IPS DF 4.7 (cell line): Measurements from ENCODE around the gene FGF2.
"Not testable (repeated sequence)": the region's sequence is repeated elsewhere in the genome, so short reads cannot be mapped to it uniquely, and the experiment has no call there.

Experiments
- DNase-seq: peaks from one replicate; pipeline ENCODE4 v3.0.0-alpha.2; 2013; ENCODE audit warnings: low spot score; ENCODE audit errors: extremely low read depth

FGF2 gene

DNA sequence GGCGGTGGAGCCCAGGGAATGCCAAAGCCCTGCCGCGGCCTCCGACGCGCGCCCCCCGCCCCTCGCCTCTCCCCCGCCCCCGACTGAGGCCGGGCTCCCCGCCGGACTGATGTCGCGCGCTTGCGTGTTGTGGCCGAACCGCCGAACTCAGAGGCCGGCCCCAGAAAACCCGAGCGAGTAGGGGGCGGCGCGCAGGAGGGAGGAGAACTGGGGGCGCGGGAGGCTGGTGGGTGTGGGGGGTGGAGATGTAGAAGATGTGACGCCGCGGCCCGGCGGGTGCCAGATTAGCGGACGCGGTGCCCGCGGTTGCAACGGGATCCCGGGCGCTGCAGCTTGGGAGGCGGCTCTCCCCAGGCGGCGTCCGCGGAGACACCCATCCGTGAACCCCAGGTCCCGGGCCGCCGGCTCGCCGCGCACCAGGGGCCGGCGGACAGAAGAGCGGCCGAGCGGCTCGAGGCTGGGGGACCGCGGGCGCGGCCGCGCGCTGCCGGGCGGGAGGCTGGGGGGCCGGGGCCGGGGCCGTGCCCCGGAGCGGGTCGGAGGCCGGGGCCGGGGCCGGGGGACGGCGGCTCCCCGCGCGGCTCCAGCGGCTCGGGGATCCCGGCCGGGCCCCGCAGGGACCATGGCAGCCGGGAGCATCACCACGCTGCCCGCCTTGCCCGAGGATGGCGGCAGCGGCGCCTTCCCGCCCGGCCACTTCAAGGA is at the start of gene FGF2:
Gene FGF2, plus strand, starts transcription at position 279 of the 705 bp plus-strand sequence. Its CDS starts 344 bp downstream, at position 623.
- no peak for DNase-seq

DNA sequence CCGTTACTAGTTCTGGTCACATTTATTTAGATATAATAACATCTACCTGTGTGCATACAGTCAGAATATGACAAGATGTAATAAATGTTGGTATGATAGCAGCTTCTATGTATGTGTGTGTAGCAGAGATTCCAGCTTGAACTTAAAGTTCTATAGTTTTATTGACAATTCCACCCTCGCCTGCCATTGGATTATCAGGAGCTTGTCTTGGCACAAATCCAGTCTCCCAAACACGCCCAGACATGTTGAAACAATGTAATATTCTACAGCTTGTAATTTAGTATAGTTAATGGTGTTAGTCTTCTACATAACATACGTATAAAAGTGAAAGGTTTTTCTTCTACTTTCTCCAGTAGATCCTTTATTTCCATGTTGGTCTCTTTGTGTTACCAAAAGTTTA is 49.7 kb upstream of the FGF2 start:
- DNase-seq, result no peak

DNA sequence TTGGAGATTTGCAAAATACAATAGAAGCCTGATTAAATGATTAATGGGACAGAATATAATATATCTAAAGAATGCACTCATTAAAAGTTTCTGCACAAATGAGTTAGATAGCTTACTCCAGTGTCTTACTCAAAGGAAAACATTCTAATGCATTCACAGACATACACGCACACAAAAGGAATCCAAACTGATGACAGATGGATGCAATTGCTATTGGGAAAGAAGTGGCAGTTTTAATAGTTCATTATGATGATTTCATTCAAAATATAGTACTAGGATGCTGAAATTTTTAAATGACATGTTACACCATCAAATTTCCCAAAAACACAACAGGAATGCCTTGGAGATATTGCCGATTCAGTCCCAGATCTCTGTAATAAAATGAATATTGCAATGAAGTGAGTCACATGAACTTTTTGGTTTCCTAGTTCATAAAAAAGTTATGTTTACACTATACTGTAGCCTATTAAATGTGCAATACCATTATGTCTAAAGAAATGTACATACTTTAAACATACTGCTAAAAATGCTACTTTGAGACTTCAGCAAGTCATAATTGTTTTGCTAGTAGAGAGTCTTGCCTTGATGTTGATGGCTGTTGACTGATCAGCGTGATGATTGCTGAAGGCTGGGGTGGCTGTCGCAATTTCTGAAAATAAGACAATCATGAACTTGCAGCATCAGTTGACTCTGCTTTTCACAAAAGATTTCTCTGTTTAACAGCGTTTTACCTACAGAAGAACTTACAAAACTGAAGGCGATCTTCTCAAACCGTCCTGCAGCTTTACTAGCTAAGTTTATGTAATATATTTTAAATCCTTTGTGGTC is 48.6 kb upstream of the FGF2 start:
- no peak for DNase-seq

DNA sequence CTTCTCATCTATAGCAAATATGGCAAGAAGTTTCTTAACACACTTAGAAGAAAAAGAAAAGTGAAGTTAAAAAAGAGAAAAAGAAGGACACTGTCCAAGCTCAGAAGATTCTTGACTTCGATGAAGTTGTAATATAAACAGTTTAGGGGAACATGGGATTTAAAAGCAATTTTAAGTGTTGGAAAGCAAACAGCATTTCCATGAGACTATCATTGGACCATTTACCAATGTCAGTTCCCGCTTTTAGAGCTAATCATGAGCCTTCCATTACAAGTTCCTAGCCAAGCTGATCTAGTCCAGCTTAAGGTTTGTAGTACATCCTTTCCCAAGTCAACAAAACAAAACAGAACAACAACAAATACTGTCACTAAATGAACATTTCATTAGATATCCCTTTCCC is 45.1 kb upstream of the FGF2 start:
- DNase-seq, result no peak

DNA sequence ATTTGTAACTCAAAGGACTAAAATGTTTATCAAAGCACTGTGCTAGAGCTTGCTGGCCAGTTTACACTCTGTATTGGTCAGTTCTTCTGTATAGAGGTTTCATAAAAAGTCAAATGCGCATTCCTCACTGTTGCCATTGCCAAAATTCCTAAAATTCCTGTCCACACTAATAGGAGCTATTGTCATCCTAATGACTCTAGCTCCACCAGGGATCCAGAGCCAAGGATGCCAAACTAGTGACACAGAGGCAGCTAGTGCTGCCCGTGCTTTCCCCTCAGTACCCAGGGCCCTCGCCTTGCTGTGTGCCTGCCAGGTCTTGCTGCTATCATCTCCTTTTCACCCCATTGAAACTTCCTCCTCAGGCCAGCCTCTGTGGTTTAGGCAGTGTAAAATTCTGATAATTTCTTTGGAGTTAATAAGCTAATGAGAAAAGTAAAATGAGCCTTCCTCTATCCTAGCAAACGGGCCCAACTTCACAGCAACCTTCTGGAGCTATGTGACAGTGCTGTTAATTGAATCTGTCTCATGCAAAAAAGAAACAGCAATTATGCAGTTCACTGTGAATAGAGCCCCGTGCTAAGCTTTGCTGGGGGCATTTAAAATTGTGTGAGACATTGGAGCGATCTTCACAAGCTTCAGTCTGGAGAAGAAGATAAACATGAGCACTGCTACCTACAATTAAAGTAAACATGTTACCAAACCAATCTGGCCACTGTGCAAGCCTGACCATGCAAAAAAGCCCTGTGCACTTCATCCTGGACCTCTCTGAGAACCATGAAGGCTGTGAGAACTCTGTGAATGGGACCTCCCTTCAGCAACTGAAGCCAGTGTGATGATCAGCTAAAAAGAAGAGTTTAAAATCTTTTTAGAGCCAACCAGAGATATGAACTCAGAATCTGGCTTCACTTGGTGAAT is 43.1 kb upstream of the FGF2 start:
- peak; percentile 99 for DNase-seq

DNA sequence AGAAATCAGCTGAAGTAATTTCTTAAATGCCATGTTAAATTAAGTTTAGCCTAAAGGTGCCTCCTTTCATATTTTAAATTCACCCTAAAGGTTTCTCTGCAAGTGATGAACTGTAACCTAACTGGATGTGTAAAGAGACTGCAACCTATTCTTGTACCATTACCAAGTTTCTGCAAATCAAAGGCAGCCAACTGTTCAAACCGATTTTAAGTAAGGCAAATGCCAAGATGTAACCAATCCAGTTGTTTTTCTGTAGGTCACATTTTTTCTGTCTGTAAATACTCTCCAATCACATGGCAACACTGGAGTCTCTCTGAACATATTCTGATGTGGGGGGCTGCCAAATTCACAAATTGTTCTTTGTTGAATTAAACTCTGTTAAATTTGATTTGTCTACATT is 42.4 kb upstream of the FGF2 start:
- DNase-seq, result no peak

DNA sequence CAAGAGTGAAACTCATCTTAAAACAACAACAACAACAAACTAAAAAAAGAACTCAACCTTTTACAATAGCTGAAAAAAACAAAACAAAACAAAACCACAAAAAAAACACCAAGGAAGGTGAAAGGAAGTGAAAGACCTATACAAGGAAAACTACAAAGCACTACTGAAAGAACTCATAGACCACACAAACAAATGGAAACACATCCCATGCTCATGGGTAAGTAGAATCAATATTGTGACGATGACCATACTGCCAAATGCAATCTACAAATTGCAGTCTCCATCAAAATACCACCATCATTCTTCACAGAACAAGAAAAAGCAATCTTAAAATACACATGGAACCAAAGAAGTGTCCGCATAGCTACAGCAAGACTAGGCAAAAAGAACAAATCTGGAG is 41.5 kb upstream of the FGF2 start:
- no peak for DNase-seq

DNA sequence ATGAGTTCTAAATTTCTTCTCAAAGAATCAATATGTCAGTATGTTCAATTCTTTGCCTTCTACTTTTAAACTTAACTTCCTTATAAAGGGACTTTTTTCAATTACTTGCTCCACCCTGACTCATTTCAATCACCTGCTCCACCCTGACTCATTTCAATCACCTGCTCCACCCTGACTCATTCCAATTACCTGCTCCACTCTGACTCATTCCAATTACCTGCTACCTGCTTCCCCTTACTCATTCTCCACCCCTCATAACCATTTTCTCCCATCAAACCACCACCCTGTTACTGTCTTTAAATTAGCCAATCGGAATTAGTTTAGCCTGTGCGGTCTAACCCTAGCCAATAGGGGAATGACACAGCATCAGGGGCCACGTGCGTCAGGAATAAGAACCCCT is 40.3 kb upstream of the FGF2 start:
- not testable (repeated sequence) for DNase-seq

DNA sequence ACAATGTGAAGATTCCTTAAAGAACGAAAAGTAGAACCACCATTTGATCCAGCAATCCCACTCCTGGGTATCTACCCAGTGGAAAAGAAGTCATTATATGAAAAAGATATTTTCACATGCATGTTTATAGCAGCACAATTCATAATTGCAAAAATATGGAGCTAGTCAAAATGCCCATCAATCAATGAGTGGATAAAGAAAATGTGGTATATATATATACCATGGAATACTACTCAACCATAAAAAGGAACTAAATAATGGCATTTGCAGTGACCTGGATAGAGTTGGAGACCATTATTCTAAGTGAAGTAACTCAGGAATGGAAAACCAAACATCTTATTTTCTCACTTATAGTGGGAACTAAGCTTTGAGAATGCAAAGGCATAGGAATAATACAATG is 39.7 kb upstream of the FGF2 start:
- DNase-seq, result not testable (repeated sequence)

DNA sequence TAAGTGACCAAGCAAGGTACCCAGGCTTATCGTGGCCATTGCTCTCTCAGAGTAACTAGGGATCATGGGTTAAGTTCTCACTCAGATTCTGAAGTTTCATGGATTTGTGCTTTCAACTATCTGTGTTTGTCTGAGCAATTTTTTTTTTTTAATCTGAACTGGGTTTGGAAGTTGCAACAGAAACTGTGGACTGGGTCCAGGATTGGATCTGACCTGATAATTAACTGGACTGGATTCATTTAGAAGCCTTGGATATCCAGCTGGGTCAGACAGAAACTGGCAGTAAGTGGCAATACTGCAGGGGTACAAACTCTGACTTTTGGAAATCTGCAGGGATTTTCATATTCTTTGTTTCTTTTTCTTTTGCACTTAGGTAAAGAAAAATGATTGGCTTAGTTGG is 38.7 kb upstream of the FGF2 start:
- no peak for DNase-seq

DNA sequence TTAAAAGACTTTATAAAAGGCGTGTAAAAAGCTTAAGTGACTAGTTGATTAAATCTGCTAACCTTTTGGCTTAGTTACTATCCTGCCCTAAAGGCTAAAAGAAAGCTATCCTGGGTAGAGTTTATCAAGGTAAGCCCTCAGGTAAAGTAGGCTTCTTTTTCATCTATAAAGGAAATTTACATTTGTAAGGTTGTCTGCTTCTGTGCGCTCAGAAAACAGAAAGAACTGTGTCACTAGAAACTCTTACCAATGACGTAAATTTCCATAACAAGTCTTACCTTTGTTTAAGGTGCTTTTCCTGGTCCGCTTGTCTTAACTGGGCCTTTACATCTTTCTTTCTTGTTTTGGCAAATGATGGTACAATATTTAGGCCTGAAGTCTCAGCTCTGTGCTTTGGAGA is 37.7 kb upstream of the FGF2 start:
- DNase-seq, result no peak

DNA sequence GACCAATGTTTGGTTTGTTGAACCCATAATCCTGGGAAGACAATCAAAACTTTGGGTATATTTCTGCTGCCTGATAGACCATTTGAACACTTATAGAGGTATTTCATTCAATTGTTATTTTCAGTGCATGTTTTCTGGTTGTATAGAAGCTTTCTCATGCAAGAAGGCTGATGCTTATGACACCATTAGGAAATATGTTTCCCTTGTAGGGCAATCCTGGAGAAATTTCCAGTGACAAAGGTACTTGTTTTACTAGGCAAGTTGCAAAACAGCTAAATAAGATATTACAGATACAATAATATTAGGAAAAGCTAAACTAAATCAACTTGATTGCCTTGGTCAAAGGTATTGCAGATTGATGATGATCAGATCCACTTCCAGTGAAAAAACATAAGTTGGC is 32.8 kb upstream of the FGF2 start:
- DNase-seq, result no peak

DNA sequence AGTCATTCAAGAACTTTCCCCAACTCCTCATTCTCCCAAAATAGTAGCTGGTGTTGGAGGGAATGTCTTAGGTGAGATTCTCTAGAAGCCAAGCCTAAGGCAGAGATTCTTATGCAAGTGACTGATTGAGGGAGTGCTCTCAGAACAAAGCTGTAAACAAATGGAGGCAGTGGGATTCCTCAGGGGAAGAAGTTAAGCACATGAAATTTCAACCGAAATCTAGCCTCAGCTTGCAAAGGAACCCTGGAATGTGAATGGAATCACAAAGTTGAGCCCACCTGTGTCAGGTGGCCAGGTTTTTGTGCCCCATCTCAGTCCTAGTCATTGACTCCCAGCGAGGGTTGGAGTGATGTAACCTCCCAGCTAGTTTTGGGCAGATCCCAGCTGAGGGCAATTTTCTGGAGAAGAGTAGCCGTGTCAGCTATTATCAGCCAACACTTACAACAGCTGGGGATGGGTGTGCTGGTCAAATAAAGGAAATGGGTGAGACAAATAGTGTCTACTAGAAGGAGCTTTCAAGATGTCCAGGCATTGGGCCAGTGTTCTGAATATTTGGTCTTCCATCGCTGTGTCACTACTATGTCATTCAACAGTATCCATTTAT is 29.7 kb upstream of the FGF2 start:
- DNase-seq, result no peak

DNA sequence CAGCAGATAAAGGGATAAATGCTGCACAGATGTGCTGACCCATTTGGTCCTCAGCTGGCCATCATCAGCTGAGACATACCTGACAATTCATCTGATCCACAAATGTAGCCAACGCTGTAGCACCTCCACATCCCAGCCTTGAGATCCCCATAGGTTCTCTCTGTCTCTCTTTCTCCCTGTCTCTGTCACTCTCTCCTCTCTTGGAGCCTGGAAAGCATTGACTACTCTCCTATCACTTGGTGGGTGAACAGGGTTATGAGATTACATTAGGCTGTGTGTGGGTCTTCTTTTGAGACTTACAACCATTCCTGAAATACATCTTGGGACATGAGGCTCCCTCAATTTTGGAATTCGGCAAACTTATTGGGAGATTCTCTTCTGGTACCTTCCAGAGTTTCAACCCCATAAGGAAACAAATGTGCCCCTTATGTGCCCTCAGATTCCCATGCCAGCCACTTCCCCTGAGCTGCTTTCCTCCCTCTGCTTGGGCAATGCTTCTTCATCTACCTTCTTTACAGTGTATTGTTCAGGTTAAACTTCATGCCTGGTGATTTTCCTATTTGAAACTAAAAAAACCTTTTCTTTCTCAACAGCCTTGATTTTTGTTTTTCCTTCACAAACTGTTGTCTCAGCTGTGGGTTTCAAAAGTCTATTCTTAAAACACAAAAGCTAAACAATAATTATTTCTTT is 29.1 kb upstream of the FGF2 start:
- no peak for DNase-seq

DNA sequence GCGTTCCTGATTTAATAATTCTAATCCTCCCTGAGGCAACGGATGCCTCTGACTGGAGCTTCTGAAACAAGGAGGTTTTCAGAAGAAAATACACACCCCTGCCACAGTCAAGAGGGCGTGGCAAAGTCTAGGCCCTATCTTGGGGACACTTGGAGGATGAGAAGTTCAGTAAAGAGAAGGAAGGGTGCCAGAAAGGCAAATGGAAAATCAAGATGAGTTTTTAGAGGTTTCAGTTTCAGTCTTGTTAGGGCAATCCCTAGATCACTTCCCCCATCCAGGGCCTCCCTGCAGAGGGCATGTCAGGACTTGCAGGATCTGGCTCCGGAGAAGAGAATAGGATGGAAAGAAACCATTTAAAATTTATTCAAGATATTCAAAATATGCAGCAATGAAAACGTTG is 28.5 kb upstream of the FGF2 start:
- DNase-seq, result no peak

DNA sequence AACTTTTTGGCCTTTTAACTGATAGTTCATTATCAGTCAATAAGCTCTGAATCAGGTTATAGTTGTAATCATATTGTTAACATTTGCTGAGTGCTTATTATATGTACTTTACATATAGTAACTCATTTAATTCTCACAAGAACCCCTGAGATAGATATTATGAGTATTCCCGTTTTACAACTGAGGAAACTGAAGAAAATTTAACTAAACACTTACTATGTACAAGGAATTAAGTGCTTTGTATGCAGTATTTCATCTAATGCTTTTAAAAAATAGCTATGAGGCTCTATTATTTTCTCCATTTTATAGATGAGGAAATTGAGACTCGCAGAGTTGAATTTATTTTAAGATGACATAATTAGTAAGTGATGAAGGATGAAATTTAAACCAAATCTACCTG is 27.7 kb upstream of the FGF2 start:
- DNase-seq, result no peak

DNA sequence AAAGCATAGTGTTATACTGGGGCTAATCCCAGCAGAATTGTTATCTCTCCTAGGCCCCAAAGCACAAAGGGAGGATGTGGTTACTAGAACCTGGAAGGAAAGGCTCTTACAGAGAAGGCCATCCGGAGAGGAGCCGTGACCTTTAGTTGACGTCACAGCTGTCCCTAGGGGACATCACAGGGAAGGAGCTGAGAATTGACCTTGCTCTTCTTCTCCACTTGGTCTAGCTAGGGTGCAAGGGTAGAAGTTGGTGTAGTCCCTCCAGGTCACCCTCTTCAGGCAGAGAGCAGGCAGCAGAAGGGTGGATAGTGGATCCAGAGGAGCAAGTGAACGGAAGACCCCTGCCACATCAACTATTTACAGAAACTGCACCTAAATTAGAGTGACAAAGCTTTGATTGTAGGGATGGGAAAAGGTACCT is 22.8 kb upstream of the FGF2 start:
- no peak for DNase-seq

DNA sequence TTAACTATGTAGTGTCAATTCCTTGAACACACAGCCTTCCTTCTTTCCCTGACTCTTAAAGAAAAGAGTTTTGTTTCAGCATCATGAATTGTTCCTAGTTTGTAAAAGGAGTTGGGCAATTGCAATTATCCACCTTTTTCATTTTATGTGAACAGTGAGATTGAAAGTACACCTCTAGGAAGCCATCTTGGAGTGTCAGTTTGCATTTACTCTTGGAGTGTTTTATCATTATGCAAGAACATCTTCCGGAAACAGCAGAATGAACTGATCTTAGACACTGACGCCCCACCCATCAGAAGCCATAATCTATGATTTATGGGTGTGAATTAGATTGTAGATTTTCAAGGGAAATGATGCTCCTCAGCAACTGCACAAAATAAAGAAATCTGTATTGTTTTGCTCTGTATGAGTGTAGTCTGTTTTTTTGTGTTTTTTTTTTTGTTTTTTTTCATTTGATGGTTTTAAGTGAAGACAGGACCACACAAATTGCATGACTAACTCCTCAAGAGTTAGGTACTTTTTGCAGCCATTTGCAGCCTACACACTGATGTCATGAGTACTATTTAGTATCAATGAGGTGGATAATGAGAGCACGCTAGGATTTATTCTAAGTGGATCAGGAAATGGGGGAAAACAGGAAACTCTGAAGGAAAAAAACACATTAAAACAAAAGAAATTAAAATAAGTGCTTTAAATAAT is 19.5 kb upstream of the FGF2 start:
- DNase-seq, result no peak

DNA sequence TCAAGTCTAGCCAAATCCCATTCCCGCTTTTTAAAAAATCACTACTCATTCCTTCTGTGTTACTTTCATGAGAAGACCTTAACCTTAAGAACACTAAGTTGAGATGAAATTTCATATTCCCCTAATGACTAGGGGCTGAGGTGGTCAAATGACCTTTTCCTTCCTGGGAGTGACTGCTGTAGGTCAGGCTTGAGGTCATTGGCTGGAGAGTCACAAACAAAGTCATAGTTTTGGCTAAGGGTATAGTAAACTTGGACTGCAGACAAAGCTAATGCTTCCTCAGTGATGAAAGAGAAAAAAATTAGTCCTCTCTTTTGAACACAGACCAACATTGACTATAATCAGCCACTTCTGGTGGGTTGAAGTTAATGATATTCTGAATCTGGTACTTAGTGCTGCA is 16.0 kb upstream of the FGF2 start:
- DNase-seq, result no peak

DNA sequence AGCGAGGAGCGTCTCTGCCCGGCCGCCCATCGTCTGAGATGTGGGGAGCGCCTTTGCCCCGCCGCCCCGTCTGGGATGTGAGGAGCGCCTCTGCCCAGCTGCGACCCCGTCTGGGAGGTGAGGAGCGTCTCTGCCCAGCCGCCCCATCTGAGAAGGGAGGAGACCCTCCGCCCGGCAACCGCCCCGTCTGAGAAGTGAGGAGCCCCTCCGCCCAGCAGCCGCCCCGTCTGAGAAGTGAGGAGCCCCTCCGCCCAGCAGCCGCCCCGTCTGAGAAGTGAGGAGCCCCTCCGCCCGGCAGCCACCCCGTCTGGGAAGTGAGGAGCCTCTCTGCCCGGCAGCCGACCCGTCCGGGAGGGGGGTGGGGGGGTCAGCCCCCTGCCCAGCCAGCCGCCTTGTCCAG is 14.8 kb upstream of the FGF2 start:
- DNase-seq, result not testable (repeated sequence)
